MM.1S (cell line): ENCODE results near the gene COL18A1.

Experiments
- DNase-seq: peaks from one replicate; pipeline ENCODE4 v3.0.0-alpha.2; 2015
- H2AFZ ChIP-seq: fragments of 300-600 bp; sonication (generic); 2 replicates; pipeline ENCODE4 v1.6.0; 2016; ENCODE audit warnings: antibody characterized with exemption, low read length
- H3F3A ChIP-seq: fragments of 300-600 bp; sonication (generic); 2 replicates; pipeline ENCODE4 v1.6.1; 2016; ENCODE audit warnings: mild to moderate bottlenecking, antibody characterized with exemption, low read length, moderate library complexity, mixed read lengths; ENCODE audit not compliant: insufficient read depth
- H3K27ac ChIP-seq: fragments of 300-600 bp; sonication (generic); 2 replicates; pipeline ENCODE4 v1.5.1; 2016; ENCODE audit warnings: mild to moderate bottlenecking, low read length
- H3K27me3 ChIP-seq: fragments of 300-600 bp; sonication (generic); replicated peaks from 2 replicates; pipeline ENCODE4 v1.6.0; 2016; ENCODE audit warnings: low read length; ENCODE audit not compliant: insufficient read depth
- H3K36me3 ChIP-seq: fragments of 300-600 bp; sonication (generic); replicated peaks from 2 replicates; pipeline ENCODE4 v1.6.1; 2016; ENCODE audit warnings: mild to moderate bottlenecking, low read length, mixed read lengths; ENCODE audit not compliant: insufficient read depth
- H3K4me1 ChIP-seq: fragments of 300-600 bp; sonication (generic); 2 replicates; pipeline ENCODE4 v1.6.1; 2016; ENCODE audit warnings: low read length, mixed read lengths
- H3K4me2 ChIP-seq: fragments of 300-600 bp; sonication (generic); 2 replicates; pipeline ENCODE4 v1.6.0; 2016; ENCODE audit warnings: low read depth, low read length
- H3K4me3 ChIP-seq: fragments of 300-600 bp; sonication (generic); 2 replicates; pipeline ENCODE4 v1.5.1; 2016; ENCODE audit warnings: low read length, mixed read lengths
- H3K79me2 ChIP-seq: fragments of 300-600 bp; sonication (generic); 2 replicates; pipeline ENCODE4 v1.6.1; 2016; ENCODE audit warnings: mixed run types, low read length, mixed read lengths
- H3K9ac ChIP-seq: fragments of 300-600 bp; sonication (generic); 2 replicates; pipeline ENCODE4 v1.6.1; 2016; ENCODE audit warnings: low read length, mixed read lengths
- H3K9me2 ChIP-seq: fragments of 300-600 bp; sonication (generic); replicated peaks from 2 replicates; pipeline ENCODE4 v1.6.1; 2016; ENCODE audit warnings: mild to moderate bottlenecking, low read length, mixed read lengths; ENCODE audit not compliant: insufficient read depth
- H3K9me3 ChIP-seq: fragments of 300-600 bp; sonication (generic); replicated peaks from 2 replicates; pipeline ENCODE4 v1.6.1; 2016; ENCODE audit warnings: mild to moderate bottlenecking, low read length, mixed read lengths; ENCODE audit not compliant: insufficient read depth
- H4K20me1 ChIP-seq: fragments of 300-600 bp; sonication (generic); 2 replicates; pipeline ENCODE4 v1.6.1; 2016; ENCODE audit warnings: mild to moderate bottlenecking, low read length, moderate library complexity, mixed read lengths; ENCODE audit not compliant: insufficient read depth
- CTCF ChIP-seq: fragments of 300-600 bp; sonication (generic); IDR thresholded peaks from 2 replicates; pipeline ENCODE4 v1.5.1; 2016; ENCODE audit warnings: antibody characterized with exemption, low read length, mixed read lengths
- EZH2 ChIP-seq: fragments of 300-600 bp; sonication (generic); optimal IDR thresholded peaks from 2 replicates; pipeline ENCODE3; 2017; ENCODE audit warnings: low read depth, mild to moderate bottlenecking, antibody characterized with exemption, low read length, mixed read lengths
- EZH2phosphoT487 ChIP-seq: fragments of 300-600 bp; sonication (generic); IDR thresholded peaks from 2 replicates; pipeline ENCODE4 v1.6.1; 2018; ENCODE audit warnings: antibody characterized with exemption, low read length

Gene COL18A1

GRCh38 chr21:45519182-45519581 is 114.2 kb downstream of the COL18A1 start:
- Histone ChIP-seq H3K4me2 (no peak overlapping the region), H3K36me3 (no peaks in the 10 kb centered on the region; the same call in 1 of the 2 replicates), H4K20me1 (no peaks in the 10 kb centered on the region), H2AFZ (no peak overlapping the region), H3K27ac (no peak overlapping the region), H3K4me3 (no peak overlapping the region), H3K4me1 (no peaks in the 10 kb centered on the region), H3F3A (no peaks in the 10 kb centered on the region), H3K9me3 (no peaks in the 10 kb centered on the region), H3K9me2 (no peaks in the 10 kb centered on the region), H3K79me2 (0 out of 2 replicates have a peak, but pooled peaks cover 9% of the 10 kb centered on the region), H3K9ac (no peak overlapping the region), H3K27me3 (no peaks in the 10 kb centered on the region)
- no peak for TF ChIP-seq EZH2phosphoT487
- TF ChIP-seq CTCF, result no peak
- no peak for TF ChIP-seq EZH2
- no peak for DNase-seq

GRCh38 chr21:45521241-45521640 is 116.3 kb downstream of the COL18A1 start:
- Histone ChIP-seq H3K9me3 (no peaks in the 10 kb centered on the region), H4K20me1 (no peaks in the 10 kb centered on the region), H3K79me2 (0 out of 2 replicates have a peak, but pooled peaks cover 9% of the 10 kb centered on the region), H3K4me3 (no peak overlapping the region), H3K4me1 (no peaks in the 10 kb centered on the region), H2AFZ (no peak overlapping the region), H3K27ac (no peak overlapping the region), H3K9me2 (no peaks in the 10 kb centered on the region), H3K27me3 (no peaks in the 10 kb centered on the region), H3K36me3 (no peaks in the 10 kb centered on the region; the same call in 1 of the 2 replicates), H3F3A (no peaks in the 10 kb centered on the region), H3K9ac (no peak overlapping the region), H3K4me2 (no peak overlapping the region)
- TF ChIP-seq EZH2 (no peak), CTCF (no peak), EZH2phosphoT487 (no peak)
- no peak for DNase-seq

- H3K9me2 ChIP-seq, result no peaks in the 10 kb centered on the region
- no peaks in the 10 kb centered on the region for H3K27me3 ChIP-seq
- H3K9me3 ChIP-seq, result no peaks in the 10 kb centered on the region
- no peak for DNase-seq
- H2AFZ ChIP-seq, result no peak overlapping the region
- H3K27ac ChIP-seq, result no peak overlapping the region
- H4K20me1 ChIP-seq, result no peaks in the 10 kb centered on the region
- no peaks in the 10 kb centered on the region; the same call in 1 of the 2 replicates for H3K36me3 ChIP-seq
- H3F3A ChIP-seq, result no peaks in the 10 kb centered on the region
- H3K4me2 ChIP-seq, result no peak overlapping the region
- no peak overlapping the region for H3K4me3 ChIP-seq
- H3K9ac ChIP-seq, result no peak overlapping the region
- H3K79me2 ChIP-seq, result 0 out of 2 replicates have a peak, but pooled peaks cover 9% of the 10 kb centered on the region
- TF ChIP-seq EZH2phosphoT487, result no peak
- no peak for TF ChIP-seq EZH2
- TF ChIP-seq CTCF, result no peak
- no peaks in the 10 kb centered on the region for H3K4me1 ChIP-seq
Observed at GRCh38 chr21:45522381-45522780, 117.4 kb downstream of the COL18A1 start.
